Fibroblast of lung (primary cell): ENCODE data around the gene MLLT6. TPM values are rescaled to one million over a fixed set of nuclear protein-coding genes. Genes with fewer than 3 reads are reported as not detected.

ENCODE experiments used
- DNase-seq, 2 donors: peaks; one replicate each; pipeline versions ENCODE4 v3.0.0 to v3.0.0-alpha.2; 2010; ENCODE audit warnings: low read depth in 2 of 2
- H2AFZ ChIP-seq: 2 replicates; pipeline ENCODE4 v1.5.1; 2012; ENCODE audit warnings: low read length, control low read depth, inconsistent platforms
- H3K27ac ChIP-seq: 2 replicates; pipeline ENCODE4 v1.5.1; 2011; ENCODE audit warnings: low read length, control low read depth; ENCODE audit not compliant: insufficient read depth
- H3K27me3 ChIP-seq: 2 replicates; pipeline ENCODE4 v1.5.1; 2011; ENCODE audit warnings: mild to moderate bottlenecking, low read length; ENCODE audit not compliant: control insufficient read depth, insufficient read depth
- H3K36me3 ChIP-seq: 2 replicates; pipeline ENCODE4 v1.5.1; 2011; ENCODE audit warnings: low read length; ENCODE audit not compliant: control insufficient read depth, insufficient read depth
- H3K4me1 ChIP-seq: 2 replicates; pipeline ENCODE4 v1.5.1; 2011; ENCODE audit warnings: low read length; ENCODE audit not compliant: control insufficient read depth, insufficient read depth; ENCODE audit errors: extremely low read depth
- H3K4me2 ChIP-seq: 2 replicates; pipeline ENCODE4 v1.5.1; 2011; ENCODE audit warnings: low read length, control low read depth; ENCODE audit not compliant: insufficient read depth; ENCODE audit errors: extremely low read depth
- H3K4me3 ChIP-seq, 4 experiments: fragments of 200-600 bp in 1 of 4; sonication (generic) in 1 of 4; replicated peaks in 1 of 4; 2 replicates each; pipeline ENCODE4 v1.5.1; 2011 to 2016; ENCODE audit warnings: low read length in 4 of 4, low read depth in 3 of 4, mild to moderate bottlenecking in 3 of 4, control low read depth in 2 of 4, inconsistent platforms in 1 of 4, mixed read lengths in 1 of 4; ENCODE audit not compliant: insufficient read depth in 1 of 4; ENCODE audit errors: control extremely low read depth in 1 of 4
- H3K79me2 ChIP-seq: 2 replicates; pipeline ENCODE4 v1.5.1; 2012; ENCODE audit warnings: mild to moderate bottlenecking, low read length, inconsistent platforms; ENCODE audit not compliant: control insufficient read depth, insufficient read depth
- H3K9ac ChIP-seq: 2 replicates; pipeline ENCODE4 v1.5.1; 2011; ENCODE audit warnings: mild to moderate bottlenecking, low read length, control low read depth; ENCODE audit not compliant: insufficient read depth
- H3K9me3 ChIP-seq: 2 replicates; pipeline ENCODE4 v1.5.1; 2012; ENCODE audit warnings: low read depth, low read length; ENCODE audit not compliant: control insufficient read depth, insufficient read depth
- H4K20me1 ChIP-seq: 2 replicates; pipeline ENCODE4 v1.5.1; 2011; ENCODE audit warnings: low read length; ENCODE audit not compliant: control insufficient read depth, insufficient read depth; ENCODE audit errors: extremely low read depth
- EZH2 ChIP-seq: IDR thresholded peaks from 2 replicates; pipeline ENCODE4 v1.5.1; 2012; ENCODE audit warnings: low read length, control low read depth, mild to moderate bottlenecking; ENCODE audit errors: missing control alignments
- polyA plus RNA-seq, 2 donors: library from polyadenylated mRNA; depleted of rRNA in 1 of 2; stranded (reverse) in 1 of 2; unstranded in 1 of 2; fragments of >200 nt; gene quantifications; 2 replicates each; pipeline ENCODE4 v1.2.1, GENCODE V29; 2011 to 2012; ENCODE audit warnings: missing spikeins in 1 of 2
- total RNA-seq: library from RNA; depleted of rRNA; stranded (reverse); fragments of >200 nt; gene quantifications from 2 replicates; pipeline ENCODE4 v1.2.1, GENCODE V29; 2014
- TF ChIP-seq, protein P1 (sequence below), 2 donors: IDR thresholded peaks in 1 of 2; conservative IDR thresholded peaks in 1 of 2; 1 replicate in 1 of 2; 2 replicates in 1 of 2; pipeline ENCODE4 v1.5.1; 2011 to 2012; ENCODE audit warnings: low read length in 2 of 2, control low read depth in 1 of 2, inconsistent platforms in 1 of 2, low read depth in 1 of 2, mild to moderate bottlenecking in 1 of 2

MLLT6 gene
- total and polyA plus RNA-seq, 2 donors (not counting 1 experiment from before 2014, with no cell fraction given): 15.4 to 17.7 TPM

DNA sequence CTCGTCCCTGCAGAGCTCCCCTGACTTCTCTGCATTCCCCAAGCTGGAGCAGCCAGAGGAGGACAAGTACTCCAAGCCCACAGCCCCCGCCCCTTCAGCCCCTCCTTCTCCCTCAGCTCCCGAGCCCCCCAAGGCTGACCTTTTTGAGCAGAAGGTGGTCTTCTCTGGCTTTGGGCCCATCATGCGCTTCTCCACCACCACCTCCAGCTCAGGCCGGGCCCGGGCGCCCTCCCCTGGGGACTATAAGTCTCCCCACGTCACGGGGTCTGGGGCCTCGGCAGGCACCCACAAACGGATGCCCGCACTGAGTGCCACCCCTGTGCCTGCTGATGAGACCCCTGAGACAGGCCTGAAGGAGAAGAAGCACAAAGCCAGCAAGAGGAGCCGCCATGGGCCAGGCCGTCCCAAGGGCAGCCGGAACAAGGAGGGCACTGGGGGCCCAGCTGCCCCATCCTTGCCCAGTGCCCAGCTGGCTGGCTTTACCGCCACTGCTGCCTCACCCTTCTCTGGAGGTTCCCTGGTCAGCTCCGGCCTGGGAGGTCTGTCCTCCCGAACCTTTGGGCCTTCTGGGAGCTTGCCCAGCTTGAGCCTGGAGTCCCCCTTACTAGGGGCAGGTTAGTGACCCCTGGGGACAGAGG is 11.4 kb downstream of the MLLT6 start:
- no peaks in the 10 kb centered on the region for H3K9me3 ChIP-seq
- no peak overlapping the region for H3K4me2 ChIP-seq
- DNase-seq: no peak
- H4K20me1 ChIP-seq: no peaks in the 10 kb centered on the region
- H3K4me1 ChIP-seq: no peaks in the 10 kb centered on the region
- peaks cover 17% of the 10 kb centered on the region for H3K36me3 ChIP-seq
- no peak overlapping the region for H3K4me3 ChIP-seq
- H2AFZ ChIP-seq: no peak overlapping the region
- H3K79me2 ChIP-seq: no peaks in the 10 kb centered on the region
- no peaks in the 10 kb centered on the region for H3K27me3 ChIP-seq
- no peak overlapping the region for H3K27ac ChIP-seq
- H3K9ac ChIP-seq: no peak overlapping the region
- TF ChIP-seq, protein P1, sequence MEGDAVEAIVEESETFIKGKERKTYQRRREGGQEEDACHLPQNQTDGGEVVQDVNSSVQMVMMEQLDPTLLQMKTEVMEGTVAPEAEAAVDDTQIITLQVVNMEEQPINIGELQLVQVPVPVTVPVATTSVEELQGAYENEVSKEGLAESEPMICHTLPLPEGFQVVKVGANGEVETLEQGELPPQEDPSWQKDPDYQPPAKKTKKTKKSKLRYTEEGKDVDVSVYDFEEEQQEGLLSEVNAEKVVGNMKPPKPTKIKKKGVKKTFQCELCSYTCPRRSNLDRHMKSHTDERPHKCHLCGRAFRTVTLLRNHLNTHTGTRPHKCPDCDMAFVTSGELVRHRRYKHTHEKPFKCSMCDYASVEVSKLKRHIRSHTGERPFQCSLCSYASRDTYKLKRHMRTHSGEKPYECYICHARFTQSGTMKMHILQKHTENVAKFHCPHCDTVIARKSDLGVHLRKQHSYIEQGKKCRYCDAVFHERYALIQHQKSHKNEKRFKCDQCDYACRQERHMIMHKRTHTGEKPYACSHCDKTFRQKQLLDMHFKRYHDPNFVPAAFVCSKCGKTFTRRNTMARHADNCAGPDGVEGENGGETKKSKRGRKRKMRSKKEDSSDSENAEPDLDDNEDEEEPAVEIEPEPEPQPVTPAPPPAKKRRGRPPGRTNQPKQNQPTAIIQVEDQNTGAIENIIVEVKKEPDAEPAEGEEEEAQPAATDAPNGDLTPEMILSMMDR (conservative IDR thresholded peaks at IDR 0.05 in 1 of 2, IDR thresholded peaks at IDR 0.05 in 1 of 2; ENCODE audit: low read depth in 1 of 2, low read length in 2 of 2): no peak
- no peak for TF ChIP-seq EZH2

DNA sequence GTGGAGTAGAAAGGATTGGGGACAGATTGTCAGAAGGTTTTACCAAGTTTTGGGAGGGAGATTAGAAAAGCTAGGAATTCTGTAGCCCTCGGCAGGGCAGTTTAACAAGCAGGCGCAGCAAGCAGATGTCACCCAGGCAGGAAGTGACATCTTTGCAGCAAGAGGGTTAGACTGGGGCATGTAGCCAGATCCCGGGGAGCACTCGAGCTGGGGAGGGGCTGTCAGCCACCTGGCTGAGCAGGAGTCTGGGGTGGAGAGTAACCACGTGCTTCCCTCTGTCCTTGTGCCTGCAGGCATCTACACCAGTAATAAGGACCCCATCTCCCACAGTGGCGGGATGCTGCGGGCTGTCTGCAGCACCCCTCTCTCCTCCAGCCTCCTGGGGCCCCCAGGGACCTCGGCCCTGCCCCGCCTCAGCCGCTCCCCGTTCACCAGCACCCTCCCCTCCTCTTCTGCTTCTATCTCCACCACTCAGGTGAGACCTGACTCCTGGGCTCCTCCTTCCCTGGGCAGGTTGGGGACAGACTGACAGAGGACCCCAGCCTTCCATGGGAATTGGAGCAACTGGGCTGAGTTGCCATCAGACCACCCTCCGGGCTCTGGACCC is 12.2 kb downstream of the MLLT6 start:
- Histone ChIP-seq H3K9ac (no peak overlapping the region), H3K27me3 (no peaks in the 10 kb centered on the region), H3K27ac (no peak overlapping the region), H3K9me3 (no peaks in the 10 kb centered on the region), H2AFZ (no peak overlapping the region), H3K79me2 (no peaks in the 10 kb centered on the region), H4K20me1 (no peaks in the 10 kb centered on the region), H3K4me2 (no peak overlapping the region), H3K36me3 (peaks cover 17% of the 10 kb centered on the region), H3K4me3 (no peak overlapping the region), H3K4me1 (no peaks in the 10 kb centered on the region)
- TF ChIP-seq EZH2: no peak
- TF ChIP-seq, protein P1 (conservative IDR thresholded peaks at IDR 0.05 in 1 of 2, IDR thresholded peaks at IDR 0.05 in 1 of 2; ENCODE audit: low read depth in 1 of 2, low read length in 2 of 2): no peak
- no peak for DNase-seq

DNA sequence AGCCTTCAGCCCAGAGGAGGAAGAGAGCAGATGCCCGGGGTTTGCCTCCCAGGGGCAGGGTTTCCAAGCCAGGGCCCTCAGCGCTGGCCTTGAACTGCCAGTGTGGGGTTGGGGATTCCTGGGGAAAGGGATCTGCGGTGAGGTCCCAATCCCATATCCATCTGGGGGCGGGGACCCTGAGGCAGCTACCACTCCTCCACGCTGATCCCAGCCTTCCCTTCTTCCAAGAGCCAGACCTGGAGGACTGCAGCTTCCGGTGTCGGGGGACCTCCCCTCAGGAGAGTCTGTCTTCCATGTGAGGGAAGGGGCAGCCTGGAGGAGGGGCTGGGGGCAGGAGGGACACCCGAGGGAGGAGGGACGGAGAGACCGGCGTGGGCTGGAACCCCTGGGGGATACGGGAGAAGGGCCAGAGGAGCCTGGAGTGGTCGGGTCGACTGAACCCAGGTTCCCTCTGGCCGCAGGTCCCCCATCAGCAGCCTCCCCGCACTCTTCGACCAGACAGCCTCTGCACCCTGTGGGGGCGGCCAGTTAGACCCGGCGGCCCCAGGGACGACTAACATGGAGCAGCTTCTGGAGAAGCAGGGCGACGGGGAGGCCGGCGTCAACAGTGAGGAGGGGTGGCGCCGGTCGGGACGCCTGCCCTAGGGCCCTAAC is 14.3 kb downstream of the MLLT6 start:
- H3K27me3 ChIP-seq: no peaks in the 10 kb centered on the region
- no peaks in the 10 kb centered on the region for H4K20me1 ChIP-seq
- no peak overlapping the region for H3K4me3 ChIP-seq
- H3K27ac ChIP-seq: no peak overlapping the region
- H2AFZ ChIP-seq: no peak overlapping the region
- TF ChIP-seq EZH2: no peak
- TF ChIP-seq, protein P1 (conservative IDR thresholded peaks at IDR 0.05 in 1 of 2, IDR thresholded peaks at IDR 0.05 in 1 of 2; ENCODE audit: low read depth in 1 of 2, low read length in 2 of 2): no peak
- H3K9me3 ChIP-seq: no peaks in the 10 kb centered on the region
- H3K36me3 ChIP-seq: peaks cover 12% of the 10 kb centered on the region
- H3K4me2 ChIP-seq: no peak overlapping the region
- no peak for DNase-seq
- H3K79me2 ChIP-seq: no peaks in the 10 kb centered on the region
- no peak overlapping the region for H3K9ac ChIP-seq
- no peaks in the 10 kb centered on the region for H3K4me1 ChIP-seq
